ENCODE results near the gene BDH1. TPM values are rescaled to one million over a fixed set of nuclear protein-coding genes. Genes with fewer than 3 reads are reported as not detected.
"Not testable (repeated sequence)": the region's sequence is repeated elsewhere in the genome, so short reads cannot be mapped to it uniquely, and the experiment has no call there.

The BDH1 gene
- total RNA-seq, 1 donor from 2014 or later: 32.2 TPM

- no peak for DNase-seq (ENCODE audit: low read depth, low spot score)
These were observed 71.4 kb downstream of the BDH1 start for GRCh38 chr3:197484204-197484901.

GRCh38 chr3:197482001-197482400 is 73.8 kb downstream of the BDH1 start:
- H3K36me3 Mint-ChIP-seq (ENCODE audit: low read depth): no peaks in the 10 kb centered on the region
- peaks cover 17% of the 10 kb centered on the region for H3K4me1 Mint-ChIP-seq
- DNase-seq (ENCODE audit: low read depth, low spot score): no peak
- TF ChIP-seq CTCF (conservative IDR thresholded peaks at IDR 0.05): no peak
- H3K9me3 Mint-ChIP-seq: peaks cover 2% of the 10 kb centered on the region
- no peaks in the 10 kb centered on the region for H3K27me3 Mint-ChIP-seq (ENCODE audit: low read depth)
- H3K4me3 Mint-ChIP-seq: no peak overlapping the region
- no peak overlapping the region for H3K27ac Mint-ChIP-seq (ENCODE audit: unreplicated experiment)

More at GRCh38 chr3:197484204-197484901, 71.4 kb downstream of the BDH1 start:
- Mint-ChIP-seq H3K36me3 (ENCODE audit: low read depth) (no peaks in the 10 kb centered on the region), H3K4me3 (no peak overlapping the region), H3K27me3 (ENCODE audit: low read depth) (no peaks in the 10 kb centered on the region), H3K4me1 (peaks cover 26% of the 10 kb centered on the region), H3K9me3 (peaks cover 2% of the 10 kb centered on the region), H3K27ac (ENCODE audit: unreplicated experiment) (peak overlapping the region; percentile 57)
- TF ChIP-seq CTCF (conservative IDR thresholded peaks at IDR 0.05): no peak

GRCh38 chr3:197480320-197480719 is 75.4 kb downstream of the BDH1 start:
- TF ChIP-seq CTCF (conservative IDR thresholded peaks at IDR 0.05): no peak
- Mint-ChIP-seq H3K27ac (ENCODE audit: unreplicated experiment) (no peak overlapping the region), H3K4me1 (peaks cover 17% of the 10 kb centered on the region), H3K4me3 (no peak overlapping the region), H3K9me3 (peaks cover 2% of the 10 kb centered on the region), H3K27me3 (ENCODE audit: low read depth) (no peaks in the 10 kb centered on the region), H3K36me3 (ENCODE audit: low read depth) (no peaks in the 10 kb centered on the region)
- no peak for DNase-seq (ENCODE audit: low read depth, low spot score)

GRCh38 chr3:197478746-197479668 is 76.8 kb downstream of the BDH1 start:
- DNase-seq (ENCODE audit: low read depth, low spot score): no peak
- Mint-ChIP-seq H3K9me3 (peaks cover 2% of the 10 kb centered on the region), H3K27me3 (ENCODE audit: low read depth) (no peaks in the 10 kb centered on the region), H3K27ac (ENCODE audit: unreplicated experiment) (peak overlapping the region; percentile 19), H3K4me3 (no peak overlapping the region), H3K36me3 (ENCODE audit: low read depth) (no peaks in the 10 kb centered on the region), H3K4me1 (peaks cover 18% of the 10 kb centered on the region)
- no peak for TF ChIP-seq CTCF (conservative IDR thresholded peaks at IDR 0.05)

- H3K4me1 Mint-ChIP-seq: peaks cover 29% of the 10 kb centered on the region
- not testable (repeated sequence) for H3K9me3 Mint-ChIP-seq; H3K27ac Mint-ChIP-seq (ENCODE audit: unreplicated experiment); DNase-seq (ENCODE audit: low read depth, low spot score); H3K36me3 Mint-ChIP-seq (ENCODE audit: low read depth); H3K27me3 Mint-ChIP-seq (ENCODE audit: low read depth); H3K4me3 Mint-ChIP-seq
These were observed 78.0 kb downstream of the BDH1 start for GRCh38 chr3:197477816-197478215.

Measured in neural crest cell (in vitro differentiated cells).